ENCODE measurements around the gene ETS1.

The ETS1 gene

DNA sequence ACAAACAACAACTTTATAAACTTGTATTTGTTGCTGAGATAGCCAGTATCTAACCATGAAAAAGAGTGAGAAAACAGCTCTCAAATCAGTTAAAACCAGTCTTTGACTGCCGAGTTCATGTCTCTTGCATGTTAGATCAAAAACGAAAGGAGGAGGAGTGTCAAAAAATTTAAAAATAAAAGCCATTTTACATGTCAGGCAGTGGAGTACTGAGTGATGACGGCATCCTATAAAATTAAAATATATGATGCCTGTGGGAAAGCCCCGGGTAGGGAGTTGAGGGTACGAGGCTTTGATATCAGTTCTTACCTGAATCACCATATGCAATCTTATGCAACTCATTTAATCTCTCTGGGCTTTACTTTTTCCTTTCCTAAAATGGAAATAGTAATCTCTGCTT is 117.3 kb downstream of the ETS1 start:
- Histone ChIP-seq H3K27ac (ENCODE audit: low read length) (peak overlapping the region; percentile 93), H3K9me3 (replicated peaks; ENCODE audit: insufficient read depth, low read length) (no peaks in the 10 kb centered on the region), H3K4me2 (ENCODE audit: low read depth, low read length) (peak overlapping the region; percentile 77), H3K36me3 (replicated peaks; ENCODE audit: insufficient read depth, low read length) (no peaks in the 10 kb centered on the region), H2AFZ (ENCODE audit: low read length) (no peak overlapping the region), H3K27me3 (replicated peaks; ENCODE audit: insufficient read depth, low read length) (no peaks in the 10 kb centered on the region), H3K79me2 (ENCODE audit: low read length) (peaks cover 18% of the 10 kb centered on the region), H4K20me1 (ENCODE audit: insufficient read depth, low read length) (no peaks in the 10 kb centered on the region), H3F3A (ENCODE audit: insufficient read depth, low read length) (peaks cover 50% of the 10 kb centered on the region), H3K9ac (ENCODE audit: low read length) (peak overlapping the region; percentile 40; the same call in 1 of the 2 replicates), H3K9me2 (replicated peaks; ENCODE audit: insufficient read depth, low read length) (no peaks in the 10 kb centered on the region), H3K4me3 (ENCODE audit: low read length) (no peak overlapping the region), H3K4me1 (ENCODE audit: low read length) (peaks cover 62% of the 10 kb centered on the region)
- TF ChIP-seq, protein P1, sequence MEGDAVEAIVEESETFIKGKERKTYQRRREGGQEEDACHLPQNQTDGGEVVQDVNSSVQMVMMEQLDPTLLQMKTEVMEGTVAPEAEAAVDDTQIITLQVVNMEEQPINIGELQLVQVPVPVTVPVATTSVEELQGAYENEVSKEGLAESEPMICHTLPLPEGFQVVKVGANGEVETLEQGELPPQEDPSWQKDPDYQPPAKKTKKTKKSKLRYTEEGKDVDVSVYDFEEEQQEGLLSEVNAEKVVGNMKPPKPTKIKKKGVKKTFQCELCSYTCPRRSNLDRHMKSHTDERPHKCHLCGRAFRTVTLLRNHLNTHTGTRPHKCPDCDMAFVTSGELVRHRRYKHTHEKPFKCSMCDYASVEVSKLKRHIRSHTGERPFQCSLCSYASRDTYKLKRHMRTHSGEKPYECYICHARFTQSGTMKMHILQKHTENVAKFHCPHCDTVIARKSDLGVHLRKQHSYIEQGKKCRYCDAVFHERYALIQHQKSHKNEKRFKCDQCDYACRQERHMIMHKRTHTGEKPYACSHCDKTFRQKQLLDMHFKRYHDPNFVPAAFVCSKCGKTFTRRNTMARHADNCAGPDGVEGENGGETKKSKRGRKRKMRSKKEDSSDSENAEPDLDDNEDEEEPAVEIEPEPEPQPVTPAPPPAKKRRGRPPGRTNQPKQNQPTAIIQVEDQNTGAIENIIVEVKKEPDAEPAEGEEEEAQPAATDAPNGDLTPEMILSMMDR (IDR thresholded peaks at IDR 0.05; ENCODE audit: low read length) = no peak
- no peak for TF ChIP-seq EZH2 (optimal IDR thresholded peaks at IDR 0.05; ENCODE audit: low read depth, low read length)
- no peak for TF ChIP-seq EZH2phosphoT487 (IDR thresholded peaks at IDR 0.05; ENCODE audit: low read length)
- peak; percentile 19 for DNase-seq

DNA sequence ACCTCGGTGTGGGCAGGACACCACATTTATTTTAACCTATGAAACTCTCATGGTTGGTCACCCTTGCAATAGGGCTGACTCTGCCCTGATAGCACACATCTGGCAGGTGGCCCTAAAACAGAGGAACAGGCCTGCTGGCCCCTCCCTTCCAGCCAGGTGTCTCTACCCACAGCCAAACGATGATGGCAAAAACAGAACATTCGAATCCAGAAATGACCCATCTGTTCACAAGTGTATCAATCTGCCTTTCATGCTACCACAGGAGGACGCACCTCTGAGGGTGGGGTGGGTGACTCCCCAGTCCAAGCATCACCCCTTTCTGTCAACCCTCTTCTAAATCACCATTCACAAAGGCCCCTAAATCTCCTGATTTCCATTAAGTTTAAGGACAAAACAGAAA is 118.1 kb downstream of the ETS1 start:
- Histone ChIP-seq H3K4me3 (ENCODE audit: low read length) (peak overlapping the region; percentile 33; the same call in 1 of the 2 replicates), H3K9me2 (replicated peaks; ENCODE audit: insufficient read depth, low read length) (no peaks in the 10 kb centered on the region), H3K9ac (ENCODE audit: low read length) (peak overlapping the region; percentile 40; the same call in 1 of the 2 replicates), H3K27ac (ENCODE audit: low read length) (peak overlapping the region; percentile 93), H4K20me1 (ENCODE audit: insufficient read depth, low read length) (no peaks in the 10 kb centered on the region), H3F3A (ENCODE audit: insufficient read depth, low read length) (peaks cover 50% of the 10 kb centered on the region), H3K9me3 (replicated peaks; ENCODE audit: insufficient read depth, low read length) (no peaks in the 10 kb centered on the region), H3K4me2 (ENCODE audit: low read depth, low read length) (peak overlapping the region; percentile 77), H2AFZ (ENCODE audit: low read length) (peak overlapping the region; percentile 41), H3K4me1 (ENCODE audit: low read length) (peaks cover 62% of the 10 kb centered on the region), H3K36me3 (replicated peaks; ENCODE audit: insufficient read depth, low read length) (no peaks in the 10 kb centered on the region), H3K79me2 (ENCODE audit: low read length) (peaks cover 23% of the 10 kb centered on the region), H3K27me3 (replicated peaks; ENCODE audit: insufficient read depth, low read length) (no peaks in the 10 kb centered on the region)
- no peak for TF ChIP-seq EZH2phosphoT487 (IDR thresholded peaks at IDR 0.05; ENCODE audit: low read length)
- TF ChIP-seq, protein P1 (IDR thresholded peaks at IDR 0.05; ENCODE audit: low read length) = peak; percentile 39
- no peak for TF ChIP-seq EZH2 (optimal IDR thresholded peaks at IDR 0.05; ENCODE audit: low read depth, low read length)
- peak; percentile 95 for DNase-seq

DNA sequence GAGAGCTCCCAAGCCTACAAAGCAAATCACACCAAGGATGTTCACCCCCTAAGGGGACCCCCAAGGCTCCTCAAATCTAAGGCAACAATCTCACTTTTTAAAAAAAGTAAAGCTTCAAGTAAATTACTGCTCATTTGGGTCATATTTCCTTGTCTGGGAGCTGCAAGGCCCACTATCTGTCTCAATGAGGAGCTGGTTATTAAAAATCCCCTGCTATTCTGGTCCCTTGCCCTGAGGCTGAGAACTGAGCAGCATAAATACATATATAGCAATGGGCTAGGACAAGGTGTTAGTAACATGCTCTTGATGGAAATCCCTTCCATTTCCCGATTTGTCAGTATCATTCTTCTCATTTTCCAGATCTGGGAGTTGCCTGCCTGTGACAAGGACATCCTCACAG is 119.2 kb downstream of the ETS1 start:
- peak; percentile 20 for DNase-seq
- peak overlapping the region; percentile 93 for H3K27ac ChIP-seq (ENCODE audit: low read length)
- no peaks in the 10 kb centered on the region for H3K27me3 ChIP-seq (replicated peaks; ENCODE audit: insufficient read depth, low read length)
- H3K4me1 ChIP-seq (ENCODE audit: low read length) = peaks cover 58% of the 10 kb centered on the region
- H3K9ac ChIP-seq (ENCODE audit: low read length) = peak overlapping the region; percentile 39; the same call in 1 of the 2 replicates
- TF ChIP-seq EZH2phosphoT487 (IDR thresholded peaks at IDR 0.05; ENCODE audit: low read length) = no peak
- no peak overlapping the region for H3K4me3 ChIP-seq (ENCODE audit: low read length)
- H3K9me3 ChIP-seq (replicated peaks; ENCODE audit: insufficient read depth, low read length) = no peaks in the 10 kb centered on the region
- H3K9me2 ChIP-seq (replicated peaks; ENCODE audit: insufficient read depth, low read length) = no peaks in the 10 kb centered on the region
- no peaks in the 10 kb centered on the region for H4K20me1 ChIP-seq (ENCODE audit: insufficient read depth, low read length)
- H3K79me2 ChIP-seq (ENCODE audit: low read length) = peaks cover 23% of the 10 kb centered on the region
- peaks cover 50% of the 10 kb centered on the region for H3F3A ChIP-seq (ENCODE audit: insufficient read depth, low read length)
- H2AFZ ChIP-seq (ENCODE audit: low read length) = no peak overlapping the region
- H3K4me2 ChIP-seq (ENCODE audit: low read depth, low read length) = peak overlapping the region; percentile 77
- H3K36me3 ChIP-seq (replicated peaks; ENCODE audit: insufficient read depth, low read length) = no peaks in the 10 kb centered on the region

DNA sequence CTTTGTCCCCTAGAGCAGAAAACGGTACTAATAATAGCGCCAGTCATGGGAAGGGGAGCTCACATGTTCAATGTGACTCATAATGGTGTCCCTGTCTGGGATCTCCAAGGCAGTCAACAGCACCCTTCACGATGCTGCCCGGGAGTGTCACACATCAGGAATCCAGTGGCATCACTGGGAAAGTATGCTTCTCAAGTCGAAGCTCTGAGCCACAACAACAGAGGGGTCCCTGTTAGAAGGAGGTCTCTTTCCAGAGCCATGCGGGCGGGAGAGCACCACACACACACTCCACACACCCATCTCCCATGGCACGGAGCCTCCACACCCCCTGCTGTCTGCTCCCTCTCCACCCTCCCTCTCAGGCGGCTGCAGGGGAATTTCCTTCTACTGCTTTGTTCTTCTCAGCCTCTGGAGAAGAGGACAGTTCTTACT is 119.7 kb downstream of the ETS1 start:
- H3K36me3 ChIP-seq (replicated peaks; ENCODE audit: insufficient read depth, low read length) = no peaks in the 10 kb centered on the region
- H3K9me2 ChIP-seq (replicated peaks; ENCODE audit: insufficient read depth, low read length) = no peaks in the 10 kb centered on the region
- H3K4me2 ChIP-seq (ENCODE audit: low read depth, low read length) = peak overlapping the region; percentile 77; the same call in 1 of the 2 replicates
- H4K20me1 ChIP-seq (ENCODE audit: insufficient read depth, low read length) = no peaks in the 10 kb centered on the region
- no peaks in the 10 kb centered on the region for H3K27me3 ChIP-seq (replicated peaks; ENCODE audit: insufficient read depth, low read length)
- no peak for TF ChIP-seq EZH2 (optimal IDR thresholded peaks at IDR 0.05; ENCODE audit: low read depth, low read length)
- TF ChIP-seq EZH2phosphoT487 (IDR thresholded peaks at IDR 0.05; ENCODE audit: low read length) = no peak
- TF ChIP-seq, protein P1 (IDR thresholded peaks at IDR 0.05; ENCODE audit: low read length) = no peak
- no peak overlapping the region for H2AFZ ChIP-seq (ENCODE audit: low read length)
- H3F3A ChIP-seq (ENCODE audit: insufficient read depth, low read length) = peaks cover 47% of the 10 kb centered on the region
- no peaks in the 10 kb centered on the region for H3K9me3 ChIP-seq (replicated peaks; ENCODE audit: insufficient read depth, low read length)
- peaks cover 53% of the 10 kb centered on the region for H3K4me1 ChIP-seq (ENCODE audit: low read length)
- H3K27ac ChIP-seq (ENCODE audit: low read length) = peak overlapping the region; percentile 93; the same call in 1 of the 2 replicates
- no peak for DNase-seq
- H3K4me3 ChIP-seq (ENCODE audit: low read length) = no peak overlapping the region
- H3K79me2 ChIP-seq (ENCODE audit: low read length) = peaks cover 23% of the 10 kb centered on the region
- H3K9ac ChIP-seq (ENCODE audit: low read length) = 0 out of 2 replicates have a peak overlapping the region, but pooled peaks have one; percentile 39

Measured in MM.1S (cell line).